ENCODE measurements around the gene RRAGB.
A peak's percentile ranks its signal among the peaks of the same experiment; 100 is the strongest.
"Not testable (repeated sequence)": the region's sequence is repeated elsewhere in the genome, so short reads cannot be mapped to it uniquely, and the experiment has no call there.

The RRAGB gene

GRCh38 chrX:55717521-55718497, at the start of gene RRAGB:
RRAGB (plus strand) TSS chrX:55717749; CDS start chrX:55718328, 579 bp downstream.
- peak; percentile 48 for DNase-seq (ENCODE audit: low read depth)

- no peak for DNase-seq (ENCODE audit: low read depth)
Measured at GRCh38 chrX:55668084-55668483, 49.5 kb upstream of the RRAGB start.

- not testable (repeated sequence) for DNase-seq (ENCODE audit: low read depth)
Measured at GRCh38 chrX:55688579-55688978, 29.0 kb upstream of the RRAGB start.

- DNase-seq (ENCODE audit: low read depth), result no peak
Measured at GRCh38 chrX:55695227-55696018, 22.1 kb upstream of the RRAGB start.

GRCh38 chrX:55697381-55697780, 20.2 kb upstream of the RRAGB start:
- DNase-seq (ENCODE audit: low read depth), result no peak

GRCh38 chrX:55702671-55703070, 14.9 kb upstream of the RRAGB start:
- DNase-seq (ENCODE audit: low read depth), result no peak

DNA sequence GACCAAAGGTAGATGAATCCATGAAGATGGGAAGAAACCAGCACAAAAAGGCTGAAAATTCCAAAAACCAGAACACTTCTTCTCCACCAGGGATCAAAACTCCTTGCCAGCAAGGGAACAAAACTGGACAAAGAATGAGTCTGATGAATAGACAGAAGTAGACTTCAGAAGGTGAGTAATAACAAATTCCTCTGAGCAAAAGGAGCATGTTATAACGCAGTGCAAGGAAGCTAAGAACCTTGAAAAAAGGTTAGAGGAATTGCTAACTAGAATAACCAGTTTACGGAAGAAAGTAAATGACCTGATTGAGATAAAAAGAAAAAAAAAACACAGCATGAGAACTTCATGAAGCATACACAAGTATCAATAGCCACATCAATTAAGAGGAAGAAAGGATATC, 14.1 kb upstream of the RRAGB start:
- not testable (repeated sequence) for DNase-seq (ENCODE audit: low read depth)

DNA sequence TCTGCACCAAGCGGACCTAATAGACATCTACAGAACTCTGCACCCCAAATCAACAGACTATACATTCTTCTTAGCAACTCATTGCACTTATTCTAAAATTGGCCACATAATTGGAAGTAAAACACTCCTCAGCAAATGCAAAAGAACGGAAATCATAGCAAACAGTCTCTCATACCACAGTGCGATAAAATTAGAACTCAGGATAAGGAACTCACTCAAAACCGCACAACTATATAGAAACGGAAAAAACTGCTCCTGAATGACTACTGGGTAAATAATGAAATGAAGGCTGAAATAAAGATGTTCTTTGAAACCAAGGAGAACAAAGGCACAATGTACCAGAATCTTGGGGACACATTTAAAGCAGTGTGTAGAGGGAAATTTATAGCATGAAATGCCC, 12.5 kb upstream of the RRAGB start:
- DNase-seq (ENCODE audit: low read depth), result not testable (repeated sequence)

GRCh38 chrX:55709735-55710134, 7.8 kb upstream of the RRAGB start:
- no peak for DNase-seq (ENCODE audit: low read depth)

DNA sequence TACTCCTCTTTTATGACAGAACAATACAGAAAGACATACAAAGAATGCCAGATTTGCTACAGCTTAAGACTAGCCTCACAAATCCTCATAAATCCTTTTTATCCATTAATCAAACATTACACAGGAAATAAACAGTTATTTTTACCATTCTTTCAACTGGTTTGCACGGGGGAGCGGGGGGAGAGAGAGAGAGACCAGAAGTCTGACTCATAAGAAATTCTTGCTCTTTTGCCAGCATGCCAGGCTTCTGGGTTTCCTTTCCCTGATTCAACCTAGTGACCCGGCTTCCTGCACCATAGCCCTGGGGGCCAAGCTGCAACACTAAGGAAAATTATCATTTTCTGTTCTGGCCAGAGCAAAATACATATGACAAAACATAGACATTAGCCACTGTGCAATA, 6.8 kb upstream of the RRAGB start:
- no peak for DNase-seq (ENCODE audit: low read depth)

DNA sequence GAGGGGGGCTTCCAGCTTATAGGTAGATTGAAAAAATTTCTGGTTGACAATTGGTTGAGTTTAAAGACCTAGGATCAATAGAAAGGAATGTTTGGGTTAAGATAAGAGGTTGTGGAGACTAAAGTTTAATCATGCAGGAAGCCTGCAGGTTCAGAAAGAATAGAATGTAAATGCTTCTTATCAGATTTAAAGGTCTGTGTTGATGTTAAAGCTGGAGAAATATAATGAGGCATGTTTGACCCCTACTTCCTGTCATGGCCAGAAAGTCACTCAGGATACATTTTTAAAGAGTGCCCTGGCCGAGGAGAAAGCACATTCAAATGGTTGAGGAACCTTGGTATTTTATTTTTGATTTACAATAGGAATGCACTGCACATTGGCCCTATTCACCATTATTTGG, 3.9 kb upstream of the RRAGB start:
- DNase-seq (ENCODE audit: low read depth), result no peak

GRCh38 chrX:55714161-55714560, 3.4 kb upstream of the RRAGB start:
- DNase-seq (ENCODE audit: low read depth), result no peak

GRCh38 chrX:55715847-55716246, 1.7 kb upstream of the RRAGB start:
- no peak for DNase-seq (ENCODE audit: low read depth)

DNA sequence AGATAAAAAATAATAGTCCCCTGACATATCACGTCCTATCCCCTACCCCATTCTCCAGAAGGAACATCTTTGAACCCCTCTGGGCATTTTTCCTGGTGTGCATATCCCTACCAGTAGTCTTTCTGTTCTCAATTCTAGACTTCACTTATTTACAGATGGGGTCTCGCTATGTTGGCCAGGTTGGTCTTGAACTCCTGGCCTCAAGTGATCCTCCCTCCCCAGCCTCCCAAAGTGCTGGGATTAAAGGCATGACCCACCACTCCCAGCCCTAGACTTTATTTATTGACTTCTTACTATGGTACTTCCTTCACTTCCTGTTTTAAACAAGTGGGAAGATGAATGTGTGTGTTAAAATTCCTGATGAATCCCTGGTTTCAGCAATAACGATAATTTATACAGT, 612 bp upstream of the RRAGB start:
- no peak for DNase-seq (ENCODE audit: low read depth)

GRCh38 chrX:55731826-55732225, 14.3 kb downstream of the RRAGB start:
- DNase-seq (ENCODE audit: low read depth), result no peak

GRCh38 chrX:55738969-55739368, 21.4 kb downstream of the RRAGB start:
- DNase-seq (ENCODE audit: low read depth), result no peak

DNA sequence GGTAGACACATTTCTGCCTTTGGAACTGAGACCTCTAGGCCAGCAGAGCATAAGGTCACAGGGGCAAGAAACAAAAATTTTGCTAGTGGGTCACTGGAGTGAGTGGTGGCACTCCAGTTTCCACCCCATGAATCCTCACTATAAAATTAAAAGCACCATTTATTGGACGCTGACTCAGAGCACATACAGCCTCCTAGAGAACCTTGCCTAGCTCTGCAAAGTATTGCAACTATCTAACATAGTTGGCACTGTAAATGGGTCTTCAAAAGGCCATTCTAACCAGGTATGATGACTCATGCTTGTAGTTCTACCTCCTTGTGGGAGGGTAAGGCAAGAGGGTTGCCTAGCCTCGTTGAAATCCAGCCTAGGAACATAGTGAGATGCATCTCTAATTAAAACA, 25.1 kb downstream of the RRAGB start:
- no peak for DNase-seq (ENCODE audit: low read depth)

GRCh38 chrX:55748463-55748862, 30.9 kb downstream of the RRAGB start:
- not testable (repeated sequence) for DNase-seq (ENCODE audit: low read depth)

DNA sequence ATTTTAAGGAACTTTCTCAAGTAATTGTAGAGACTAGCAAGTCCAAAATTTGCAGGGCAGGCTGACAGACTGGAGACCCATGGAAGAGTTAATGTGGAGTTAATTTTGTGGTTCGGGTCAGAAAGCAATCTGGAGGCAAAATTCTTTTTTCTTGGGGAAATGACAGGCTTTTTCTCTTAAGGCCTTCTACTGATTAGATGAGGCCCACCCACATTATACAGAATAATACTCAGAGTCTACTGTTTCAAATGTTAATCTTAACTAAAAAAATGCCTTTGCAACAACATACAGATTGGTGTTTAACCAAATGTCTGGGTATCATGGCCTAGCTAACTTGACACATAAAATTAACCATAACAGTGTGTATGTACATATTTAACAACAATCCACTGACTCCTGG, 32.7 kb downstream of the RRAGB start:
- DNase-seq (ENCODE audit: low read depth), result no peak

GRCh38 chrX:55754861-55755294, 37.3 kb downstream of the RRAGB start:
- DNase-seq (ENCODE audit: low read depth), result no peak

DNA sequence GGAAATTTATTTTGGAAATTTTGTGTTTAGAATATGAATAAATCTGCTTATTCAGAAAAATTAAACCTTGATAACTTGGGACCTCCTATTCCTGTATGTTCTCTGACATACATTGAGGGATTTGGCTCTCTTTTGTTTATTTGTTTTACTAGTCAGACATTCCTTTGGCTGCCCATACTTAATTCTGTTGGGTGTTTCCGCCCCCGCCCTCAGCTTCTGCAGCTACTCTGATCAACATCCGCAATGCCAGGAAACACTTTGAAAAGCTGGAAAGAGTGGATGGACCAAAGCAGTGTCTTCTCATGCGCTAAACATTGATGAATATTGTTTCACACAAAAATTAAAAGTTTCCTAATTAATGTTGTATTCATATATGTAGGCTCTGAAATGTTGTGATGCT, 40.5 kb downstream of the RRAGB start:
- DNase-seq (ENCODE audit: low read depth), result no peak

GRCh38 chrX:55759478-55759877, 41.9 kb downstream of the RRAGB start:
- DNase-seq (ENCODE audit: low read depth), result no peak

- DNase-seq (ENCODE audit: low read depth), result no peak
Measured at GRCh38 chrX:55767100-55767499, 49.6 kb downstream of the RRAGB start.
